ENCODE data around the gene EDC4. TPM values are rescaled to one million over a fixed set of nuclear protein-coding genes. Genes with fewer than 3 reads are reported as not detected.
A peak's percentile ranks its signal among the peaks of the same experiment; 100 is the strongest.

EDC4 gene
- total and polyA plus RNA-seq, 2 of the 13 experiments (the other 11 are each of a cell fraction or from before 2014, with no cell fraction given) = 51.4 to 59.1 TPM

DNA sequence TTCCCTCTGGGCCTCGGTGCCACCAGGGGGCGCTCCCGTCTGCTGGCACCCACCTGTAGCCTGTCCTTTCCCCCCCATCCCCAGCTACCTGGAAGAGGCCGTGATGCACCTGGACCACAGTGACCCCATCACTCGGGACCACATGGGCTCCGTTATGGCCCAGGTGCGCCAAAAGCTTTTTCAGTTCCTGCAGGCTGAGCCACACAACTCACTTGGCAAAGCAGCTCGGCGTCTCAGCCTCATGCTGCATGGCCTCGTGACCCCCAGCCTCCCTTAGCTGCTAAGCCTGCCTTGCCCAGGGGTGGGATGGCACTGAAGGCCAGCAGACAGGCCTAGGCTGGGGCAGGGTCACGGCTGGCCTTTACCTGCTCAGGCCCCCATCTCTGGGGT lies 11.0 kb downstream of the EDC4 start (continued):
- TF ChIP-seq REPIN1 (CRISPR knock-in tag; IDR thresholded peaks at IDR 0.05; ENCODE audit: borderline replicate concordance, low read depth) (0 out of 2 replicates have a peak, but pooled peaks have one; percentile 47), SAP130 (CRISPR knock-in tag; IDR thresholded peaks at IDR 0.05; ENCODE audit: low read depth) (peak; percentile 8; the same call in 1 of the 2 replicates), KDM5B (CRISPR knock-in tag; IDR thresholded peaks at IDR 0.05; ENCODE audit: borderline replicate concordance) (peak; percentile 44; the same call in 1 of the 2 replicates), IRX3 (CRISPR knock-in tag; IDR thresholded peaks at IDR 0.05; ENCODE audit: borderline replicate concordance, low read depth) (0 out of 2 replicates have a peak, but pooled peaks have one; percentile 31), SPEN (CRISPR knock-in tag; IDR thresholded peaks at IDR 0.05; ENCODE audit: low read depth) (0 out of 2 replicates have a peak, but pooled peaks have one; percentile 26), POGK (CRISPR knock-in tag; conservative IDR thresholded peaks at IDR 0.05) (no peak), ELF3 (CRISPR knock-in tag; IDR thresholded peaks at IDR 0.05) (0 out of 2 replicates have a peak, but pooled peaks have one; percentile 27), MNT (IDR thresholded peaks at IDR 0.05) (peak; percentile 28; the same call in 1 of the 2 replicates), ZSCAN31 (CRISPR knock-in tag; IDR thresholded peaks at IDR 0.05; ENCODE audit: low read depth) (no peak), CEBPG (CRISPR knock-in tag; IDR thresholded peaks at IDR 0.05) (0 out of 2 replicates have a peak, but pooled peaks have one; percentile 7), RBM39 (IDR thresholded peaks at IDR 0.05; ENCODE audit: low read depth, low read length, poor library complexity, severe bottlenecking) (peak; percentile 56), ZBTB42 (CRISPR knock-in tag; IDR thresholded peaks at IDR 0.05) (no peak), ATF2 (CRISPR knock-in tag; IDR thresholded peaks at IDR 0.05) (peak; percentile 56; the same call in 1 of the 2 replicates), ZNF451 (CRISPR knock-in tag; IDR thresholded peaks at IDR 0.05) (0 out of 2 replicates have a peak, but pooled peaks have one; percentile 41), ZNF10 (CRISPR knock-in tag; IDR thresholded peaks at IDR 0.05; ENCODE audit: borderline replicate concordance, low read depth) (no peak), SMC3 (IDR thresholded peaks at IDR 0.05; ENCODE audit: low read length) (peak; percentile 88), HNRNPLL (IDR thresholded peaks at IDR 0.05; ENCODE audit: low read depth, low read length, poor library complexity, severe bottlenecking) (peak; percentile 24), TARDBP (CRISPR knock-in tag; IDR thresholded peaks at IDR 0.05) (peak; percentile 43; the same call in 1 of the 2 replicates), ZNF567 (CRISPR knock-in tag; IDR thresholded peaks at IDR 0.05; ENCODE audit: borderline replicate concordance) (0 out of 2 replicates have a peak, but pooled peaks have one; percentile 18), ZNF138 (CRISPR knock-in tag; IDR thresholded peaks at IDR 0.05; ENCODE audit: low read depth) (no peak), NRL (CRISPR knock-in tag; IDR thresholded peaks at IDR 0.05; ENCODE audit: borderline replicate concordance) (no peak; the same call in 1 of the 2 replicates), ZNF572 (CRISPR knock-in tag; IDR thresholded peaks at IDR 0.05) (no peak), SALL2 (CRISPR knock-in tag; IDR thresholded peaks at IDR 0.05) (peak; percentile 39; the same call in 1 of the 2 replicates), BCL6 (CRISPR knock-in tag; IDR thresholded peaks at IDR 0.05) (peak; percentile 30; the same call in 1 of the 2 replicates)
- TF ChIP-seq, protein P1, sequence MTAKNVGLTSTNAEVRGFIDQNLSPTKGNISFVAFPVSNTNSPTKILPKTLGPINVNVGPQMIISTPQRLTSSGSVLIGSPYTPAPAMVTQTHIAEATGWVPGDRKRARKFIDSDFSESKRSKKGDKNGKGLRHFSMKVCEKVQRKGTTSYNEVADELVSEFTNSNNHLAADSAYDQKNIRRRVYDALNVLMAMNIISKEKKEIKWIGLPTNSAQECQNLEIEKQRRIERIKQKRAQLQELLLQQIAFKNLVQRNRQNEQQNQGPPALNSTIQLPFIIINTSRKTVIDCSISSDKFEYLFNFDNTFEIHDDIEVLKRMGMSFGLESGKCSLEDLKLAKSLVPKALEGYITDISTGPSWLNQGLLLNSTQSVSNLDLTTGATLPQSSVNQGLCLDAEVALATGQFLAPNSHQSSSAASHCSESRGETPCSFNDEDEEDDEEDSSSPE (CRISPR knock-in tag; IDR thresholded peaks at IDR 0.05) = 0 out of 2 replicates have a peak, but pooled peaks have one; percentile 42
